ENCODE data around the gene CD46.

CD46 gene

GRCh38 chr1:207842506-207842905 is 90.7 kb downstream of the CD46 start:
- no peak overlapping the region for H3K4me3 ChIP-seq (ENCODE audit: low read length)
- H3K9me3 ChIP-seq (ENCODE audit: control insufficient read depth, insufficient read depth, low read length), result no peaks in the 10 kb centered on the region
- no peaks in the 10 kb centered on the region for H4K20me1 ChIP-seq (ENCODE audit: control insufficient read depth, insufficient read depth, low read depth, low read length)
- no peaks in the 10 kb centered on the region for H3F3A ChIP-seq (ENCODE audit: control insufficient read depth, insufficient read depth)
- H3K9me2 ChIP-seq (replicated peaks; ENCODE audit: control insufficient read depth, low read length), result no peaks in the 10 kb centered on the region
- no peaks in the 10 kb centered on the region for H3K27me3 ChIP-seq (ENCODE audit: control insufficient read depth, low read length)
- H3K79me2 ChIP-seq (ENCODE audit: control insufficient read depth, low read length), result no peaks in the 10 kb centered on the region
- H3K4me1 ChIP-seq (ENCODE audit: control insufficient read depth, low read length), result no peaks in the 10 kb centered on the region
- H3K36me3 ChIP-seq (ENCODE audit: control insufficient read depth, low read length), result no peaks in the 10 kb centered on the region
- H3K4me2 ChIP-seq (ENCODE audit: low read length), result no peak overlapping the region
- no peak overlapping the region for H3K27ac ChIP-seq (ENCODE audit: low read depth, low read length)
- no peak for TF ChIP-seq EZH2phosphoT487 (IDR thresholded peaks at IDR 0.05; ENCODE audit: borderline replicate concordance, low read length)

- Histone ChIP-seq H3F3A (ENCODE audit: control insufficient read depth, insufficient read depth) (no peaks in the 10 kb centered on the region), H3K27me3 (ENCODE audit: control insufficient read depth, low read length) (no peaks in the 10 kb centered on the region), H3K79me2 (ENCODE audit: control insufficient read depth, low read length) (no peaks in the 10 kb centered on the region), H3K4me2 (ENCODE audit: low read length) (no peak overlapping the region), H3K36me3 (ENCODE audit: control insufficient read depth, low read length) (no peaks in the 10 kb centered on the region), H3K9me3 (ENCODE audit: control insufficient read depth, insufficient read depth, low read length) (no peaks in the 10 kb centered on the region), H3K27ac (ENCODE audit: low read depth, low read length) (no peak overlapping the region), H3K4me1 (ENCODE audit: control insufficient read depth, low read length) (no peaks in the 10 kb centered on the region), H3K4me3 (ENCODE audit: low read length) (no peak overlapping the region), H3K9me2 (replicated peaks; ENCODE audit: control insufficient read depth, low read length) (no peaks in the 10 kb centered on the region), H4K20me1 (ENCODE audit: control insufficient read depth, insufficient read depth, low read depth, low read length) (no peaks in the 10 kb centered on the region)
- TF ChIP-seq CTCF (IDR thresholded peaks at IDR 0.05; ENCODE audit: low read depth, low read length, poor library complexity, severe bottlenecking) (no peak), EZH2phosphoT487 (IDR thresholded peaks at IDR 0.05; ENCODE audit: borderline replicate concordance, low read length) (no peak)
Observed at GRCh38 chr1:207844371-207844770, 92.5 kb downstream of the CD46 start.

All from DOHH2 (cell line).